ENCODE results near the gene WDHD1. TPM values are rescaled to one million over a fixed set of nuclear protein-coding genes. Genes with fewer than 3 reads are reported as not detected.

WDHD1 gene
- total RNA-seq, 1 donor from 2014 or later = 56.2 TPM

DNA sequence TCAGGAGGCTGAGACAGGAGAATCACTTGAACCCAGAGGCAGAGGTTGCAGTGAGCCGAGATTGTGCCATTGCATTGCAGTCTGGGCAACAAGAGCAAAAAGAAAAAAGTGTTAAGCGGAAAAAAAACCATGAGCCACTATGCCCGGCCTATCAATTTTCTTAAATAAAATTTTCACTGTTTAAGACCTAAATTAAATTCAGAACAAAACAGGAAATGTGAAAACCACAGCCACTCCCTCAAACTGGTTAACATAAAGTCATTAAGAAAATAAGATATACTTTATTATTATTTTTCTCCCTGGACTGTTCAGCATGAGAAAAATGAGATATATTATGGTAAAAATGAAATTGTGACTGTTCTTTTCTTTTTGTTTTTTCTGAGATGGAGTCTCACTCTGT is 79.7 kb downstream of the WDHD1 start:
- H3K36me3 Mint-ChIP-seq (ENCODE audit: low read depth) = peaks cover 37% of the 10 kb centered on the region

DNA sequence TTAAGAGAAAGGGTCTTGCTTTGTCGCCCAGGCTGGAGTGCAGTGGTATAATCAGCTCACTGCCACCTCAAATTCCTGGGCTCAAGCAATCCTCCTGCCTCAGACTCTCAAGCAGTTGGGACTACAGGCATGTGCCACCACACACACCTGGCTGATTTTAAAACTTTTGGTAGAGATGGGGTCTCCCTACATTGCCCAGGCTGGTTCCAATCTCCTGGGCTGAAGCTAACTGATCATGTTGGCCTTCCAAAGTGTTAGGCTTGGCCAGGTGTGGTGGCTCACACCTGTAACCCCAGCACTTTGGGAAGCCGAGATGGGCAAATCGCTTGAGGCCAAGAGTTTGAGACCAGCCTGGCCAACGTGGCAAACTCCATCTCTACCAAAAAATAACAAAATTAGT is 80.4 kb downstream of the WDHD1 start:
- peaks cover 5% of the 10 kb centered on the region for H3K4me1 Mint-ChIP-seq

More for the DNA sequence above, 79.7 kb downstream of the WDHD1 start:
- H3K4me1 Mint-ChIP-seq = peaks cover 5% of the 10 kb centered on the region
- H3K4me3 Mint-ChIP-seq = no peak overlapping the region
- no peak overlapping the region for H3K27ac Mint-ChIP-seq (ENCODE audit: unreplicated experiment)
- TF ChIP-seq, protein P1, sequence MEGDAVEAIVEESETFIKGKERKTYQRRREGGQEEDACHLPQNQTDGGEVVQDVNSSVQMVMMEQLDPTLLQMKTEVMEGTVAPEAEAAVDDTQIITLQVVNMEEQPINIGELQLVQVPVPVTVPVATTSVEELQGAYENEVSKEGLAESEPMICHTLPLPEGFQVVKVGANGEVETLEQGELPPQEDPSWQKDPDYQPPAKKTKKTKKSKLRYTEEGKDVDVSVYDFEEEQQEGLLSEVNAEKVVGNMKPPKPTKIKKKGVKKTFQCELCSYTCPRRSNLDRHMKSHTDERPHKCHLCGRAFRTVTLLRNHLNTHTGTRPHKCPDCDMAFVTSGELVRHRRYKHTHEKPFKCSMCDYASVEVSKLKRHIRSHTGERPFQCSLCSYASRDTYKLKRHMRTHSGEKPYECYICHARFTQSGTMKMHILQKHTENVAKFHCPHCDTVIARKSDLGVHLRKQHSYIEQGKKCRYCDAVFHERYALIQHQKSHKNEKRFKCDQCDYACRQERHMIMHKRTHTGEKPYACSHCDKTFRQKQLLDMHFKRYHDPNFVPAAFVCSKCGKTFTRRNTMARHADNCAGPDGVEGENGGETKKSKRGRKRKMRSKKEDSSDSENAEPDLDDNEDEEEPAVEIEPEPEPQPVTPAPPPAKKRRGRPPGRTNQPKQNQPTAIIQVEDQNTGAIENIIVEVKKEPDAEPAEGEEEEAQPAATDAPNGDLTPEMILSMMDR (conservative IDR thresholded peaks at IDR 0.05) = no peak
- H3K9me3 Mint-ChIP-seq = peaks cover 3% of the 10 kb centered on the region
- DNase-seq (ENCODE audit: low read depth, low spot score) = no peak
- H3K27me3 Mint-ChIP-seq (ENCODE audit: low read depth) = no peaks in the 10 kb centered on the region

DNA sequence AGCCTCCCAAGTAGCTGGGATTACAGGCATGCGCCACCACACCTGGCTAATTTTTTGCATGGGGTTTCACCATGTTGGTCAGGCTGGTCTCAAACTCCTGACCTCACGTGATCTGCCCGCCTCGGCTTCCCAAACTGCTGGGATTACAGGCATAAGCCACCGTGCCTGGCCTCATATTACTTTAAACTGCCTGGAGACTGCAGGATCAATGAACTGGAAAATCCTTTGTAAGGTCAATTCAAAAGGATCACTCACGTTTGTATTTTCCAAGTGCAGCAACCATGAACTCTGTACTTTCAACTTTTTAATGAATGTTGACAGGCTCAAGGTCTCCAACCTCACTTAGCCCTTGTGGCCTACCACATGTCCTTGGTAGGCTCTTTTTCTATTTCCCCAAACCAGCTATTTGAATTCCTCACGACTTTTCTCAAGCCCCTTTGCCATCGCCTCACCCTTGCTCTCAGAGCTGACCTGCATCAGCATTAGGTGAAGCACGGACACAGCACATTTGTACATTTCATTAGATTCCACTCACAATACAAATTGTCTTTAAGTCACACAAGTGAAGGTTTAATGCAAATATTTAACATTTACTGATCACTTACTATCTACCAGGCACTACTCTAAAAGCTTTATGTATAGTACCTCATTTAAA is 82.0 kb downstream of the WDHD1 start:
- peaks cover 5% of the 10 kb centered on the region for H3K4me1 Mint-ChIP-seq
- TF ChIP-seq, protein P1 (conservative IDR thresholded peaks at IDR 0.05) = no peak
- peaks cover 3% of the 10 kb centered on the region for H3K9me3 Mint-ChIP-seq
- no peak for DNase-seq (ENCODE audit: low read depth, low spot score)
- no peak overlapping the region for H3K4me3 Mint-ChIP-seq
- H3K36me3 Mint-ChIP-seq (ENCODE audit: low read depth) = peaks cover 22% of the 10 kb centered on the region
- no peak overlapping the region for H3K27ac Mint-ChIP-seq (ENCODE audit: unreplicated experiment)
- H3K27me3 Mint-ChIP-seq (ENCODE audit: low read depth) = no peaks in the 10 kb centered on the region

More for the DNA sequence above, 80.4 kb downstream of the WDHD1 start:
- H3K27me3 Mint-ChIP-seq (ENCODE audit: low read depth) = no peaks in the 10 kb centered on the region
- H3K9me3 Mint-ChIP-seq = peaks cover 3% of the 10 kb centered on the region
- DNase-seq (ENCODE audit: low read depth, low spot score) = no peak
- H3K36me3 Mint-ChIP-seq (ENCODE audit: low read depth) = peaks cover 31% of the 10 kb centered on the region
- H3K27ac Mint-ChIP-seq (ENCODE audit: unreplicated experiment) = no peak overlapping the region
- no peak overlapping the region for H3K4me3 Mint-ChIP-seq
- TF ChIP-seq, protein P1 (conservative IDR thresholded peaks at IDR 0.05) = no peak

- Mint-ChIP-seq H3K27ac (ENCODE audit: unreplicated experiment) (no peak overlapping the region), H3K4me1 (peaks cover 5% of the 10 kb centered on the region), H3K9me3 (no peaks in the 10 kb centered on the region), H3K36me3 (ENCODE audit: low read depth) (peaks cover 5% of the 10 kb centered on the region), H3K27me3 (ENCODE audit: low read depth) (no peaks in the 10 kb centered on the region), H3K4me3 (no peak overlapping the region)
- TF ChIP-seq, protein P1 (conservative IDR thresholded peaks at IDR 0.05) = no peak
- no peak for DNase-seq (ENCODE audit: low read depth, low spot score)
These were observed 84.0 kb downstream of the WDHD1 start for GRCh38 chr14:54942913-54943312.

DNA sequence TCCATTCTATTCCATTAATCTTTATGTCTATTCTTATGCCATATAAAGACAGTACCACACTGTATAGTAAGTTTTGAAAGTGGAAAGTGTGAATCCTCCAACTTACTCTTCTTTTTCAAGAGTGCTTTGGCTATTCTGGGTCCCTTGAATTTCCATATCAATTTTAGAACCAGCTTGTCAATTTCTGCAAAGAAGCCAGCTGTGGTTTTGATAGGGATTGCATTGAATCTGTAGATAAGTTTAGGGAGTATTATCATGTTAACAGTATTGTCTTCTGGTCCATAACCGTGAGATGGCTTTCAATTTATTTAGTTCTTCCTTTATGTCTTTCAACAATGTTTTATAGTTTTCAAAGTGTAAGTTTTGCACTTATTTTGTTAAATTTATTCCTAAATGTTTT is 90.1 kb downstream of the WDHD1 start:
- TF ChIP-seq, protein P1 (conservative IDR thresholded peaks at IDR 0.05) = no peak
- Mint-ChIP-seq H3K27ac (ENCODE audit: unreplicated experiment) (no peak overlapping the region), H3K4me3 (no peak overlapping the region), H3K27me3 (ENCODE audit: low read depth) (no peaks in the 10 kb centered on the region), H3K4me1 (no peaks in the 10 kb centered on the region), H3K36me3 (ENCODE audit: low read depth) (peaks cover 9% of the 10 kb centered on the region), H3K9me3 (no peaks in the 10 kb centered on the region)
- no peak for DNase-seq (ENCODE audit: low read depth, low spot score)

Measured in neural crest cell (in vitro differentiated cells).